GM12878 (cell line): Measurements from ENCODE around the gene C3orf49. TPM values are rescaled to one million over a fixed set of nuclear protein-coding genes. Genes with fewer than 3 reads are reported as not detected.
A peak's percentile ranks its signal among the peaks of the same experiment; 100 is the strongest.

Experiments used
- ATAC-seq: fragments of 200-7000 bp; cut with Tn5 transposase; 3 replicates; pipeline ENCODE4 v1.9.1; 2020; ENCODE audit warnings: mild to moderate bottlenecking, moderate library complexity
- BruUV-seq: library from RNA; stranded (reverse); fragments of 400-500 nt; replicated peaks from 2 replicates; lab custom pipeline; 2021; lab: Mats Ljungman, UMichigan
- CTCF ChIA-PET: fragments of 300-600 bp; sonication (Branson Sonifier 250); formaldehyde crosslinking; extraction: SDS; loops from one replicate; lab custom pipeline; 2021; ENCODE audit warnings: inconsistent platforms; lab: Yijun Ruan, JAX
- POLR2A ChIA-PET: fragments of 350-600 bp; formaldehyde crosslinking; extraction: SDS; loops from one replicate; lab custom pipeline; 2021; ENCODE audit warnings: inconsistent platforms; lab: Charles Lee
- RAD21 ChIA-PET: fragments of 300-600 bp; sonication (Branson Sonifier 250); formaldehyde crosslinking; loops from one replicate; lab custom pipeline; 2023; ENCODE audit warnings: antibody characterized with exemption; ENCODE audit not compliant: unreplicated experiment; lab: Charles Lee
- SMC1A ChIA-PET: fragments of 300-600 bp; sonication (Branson Sonifier 250); formaldehyde crosslinking; loops from one replicate; lab custom pipeline; 2023; ENCODE audit not compliant: unreplicated experiment, uncharacterized antibody; lab: Charles Lee
- DNase-seq: peaks from one replicate; pipeline ENCODE4 v3.0.0-alpha.2; 2011; ENCODE audit warnings: low read depth, low spot score
- FAIRE-seq: peaks from 3 replicates; lab custom pipeline; 2011; peaks lifted over from hg19 to GRCh38; lab: Jason Lieb, UNC
- H2AFZ ChIP-seq: 2 replicates; pipeline ENCODE4 v1.6.0; 2011; ENCODE audit warnings: low read depth, low read length, control low read depth; ENCODE audit not compliant: control insufficient read depth
- H3K27ac ChIP-seq: 2 replicates; pipeline ENCODE4 v1.5.1; 2011; ENCODE audit warnings: control low read depth; ENCODE audit not compliant: control insufficient read depth, insufficient read depth
- H3K27me3 ChIP-seq, 2 experiments: replicated peaks in 1 of 2; 2 replicates each; pipeline versions ENCODE4 v1.6.0 to v1.6.1; 2011; ENCODE audit warnings: low read length in 1 of 2; ENCODE audit not compliant: control insufficient read depth in 2 of 2, insufficient read depth in 2 of 2
- H3K36me3 ChIP-seq, 2 experiments: 2 replicates each; pipeline ENCODE4 v1.5.1; 2011; ENCODE audit warnings: low read length in 1 of 2; ENCODE audit not compliant: control insufficient read depth in 2 of 2, insufficient read depth in 2 of 2
- H3K4me1 ChIP-seq: 2 replicates; pipeline ENCODE4 v1.6.1; 2011; ENCODE audit warnings: mild to moderate bottlenecking, low read length, moderate library complexity, mixed read lengths; ENCODE audit not compliant: control insufficient read depth, insufficient read depth
- H3K4me2 ChIP-seq: 2 replicates; pipeline ENCODE4 v1.6.0; 2011; ENCODE audit warnings: control low read depth; ENCODE audit not compliant: control insufficient read depth, insufficient read depth
- H3K4me3 ChIP-seq: fragments of 200-600 bp; sonication (generic); 2 replicates; pipeline ENCODE4 v1.5.1; 2016
- H3K79me2 ChIP-seq: 2 replicates; pipeline ENCODE4 v1.6.0; 2011; ENCODE audit warnings: low read length; ENCODE audit not compliant: control insufficient read depth, insufficient read depth
- H3K9ac ChIP-seq: 2 replicates; pipeline ENCODE4 v1.8.0; 2011; ENCODE audit warnings: low read length, control low read depth, mixed read lengths; ENCODE audit not compliant: control insufficient read depth, insufficient read depth
- H3K9me3 ChIP-seq: replicated peaks from 3 replicates; pipeline ENCODE4 v1.5.1; 2011; ENCODE audit warnings: mild to moderate bottlenecking, low read length; ENCODE audit not compliant: control insufficient read depth, insufficient read depth
- H4K20me1 ChIP-seq: 2 replicates; pipeline ENCODE4 v1.6.0; 2011; ENCODE audit not compliant: control insufficient read depth, insufficient read depth
- ELK1 ChIP-seq: IDR thresholded peaks from 2 replicates; pipeline ENCODE4 v1.6.1; 2012; ENCODE audit warnings: low read depth, low read length, improper control_type of control experiment
- MYC ChIP-seq: IDR thresholded peaks from 2 replicates; pipeline ENCODE4 v1.6.1; 2011; ENCODE audit warnings: mild to moderate bottlenecking, low read length, moderate library complexity, inconsistent platforms; ENCODE audit not compliant: insufficient read depth, insufficient replicate concordance, insufficient read length, severe bottlenecking
- NFXL1 ChIP-seq: fragments of 450-650 bp; IDR thresholded peaks from 2 replicates; pipeline ENCODE4 v1.6.1; 2017; ENCODE audit warnings: antibody characterized with exemption, mild to moderate bottlenecking, borderline replicate concordance
- SMARCA5 ChIP-seq: fragments of 450-650 bp; IDR thresholded peaks from 2 replicates; pipeline ENCODE4 v1.6.1; 2017; ENCODE audit warnings: mild to moderate bottlenecking
- WGBS: methylation state at CpG from one replicate; pipeline ENCODE4 v1.1.6; 2016; ENCODE audit warnings: low lambda C conversion rate; ENCODE audit not compliant: insufficient replicate concordance, insufficient coverage; ENCODE audit errors: missing lambda C conversion rate; 5-methylcytosine and 5-hydroxymethylcytosine counted together
- in situ Hi-C: fragments of 300-500 bp; cut with MboI; formaldehyde crosslinking; loops from 9 replicates; pipeline ENCODE4 v1.14.3; 2018; ENCODE audit warnings: mixed read lengths
- intact Hi-C: fragments of 100-400 bp; cut with micrococcal nuclease; formaldehyde crosslinking; loops from one replicate; pipeline ENCODE4 v1.14.2; 2022; ENCODE audit not compliant: unreplicated experiment
- polyA plus RNA-seq, 11 experiments: library from polyadenylated mRNA; depleted of rRNA in 4 of 11; unstranded in 6 of 11; stranded (reverse) in 5 of 11; fragments of >200 nt; fragmentation: Nextera tagmentation in 4 of 11; fragmentation: Illumina TruSeq in 1 of 11; extraction: Ambion mirVana in 4 of 11; extraction: Trizol in 1 of 11; gene quantifications; 1 replicate in 1 of 11; 2 replicates in 10 of 11; pipeline versions ENCODE4 v1.2.1 to v1.2.3, GENCODE V29; 2011 to 2016; ENCODE audit warnings: inconsistent platforms in 2 of 11, missing spikeins in 2 of 11, low read depth in 1 of 11
- total RNA-seq, 4 experiments: library from RNA; depleted of rRNA in 3 of 4; stranded (reverse); fragments of >200 nt in 3 of 4; fragmentation: Illumina TruSeq in 1 of 4; extraction: Trizol in 1 of 4; gene quantifications; 2 replicates each; pipeline versions ENCODE4 v1.2.1 to v1.2.3, GENCODE V29; 2013 to 2021

The C3orf49 gene
- total and polyA plus RNA-seq, 10 of the 15 experiments (the other 5 are each of a cell fraction or from before 2014, with no cell fraction given) = 0.21 TPM; not detected in 9

- CTCF ChIA-PET = interaction anchor here (1.0 to 1.2 kb wide), 4 partner anchors 10 to 127 kb away, joined by 3 to 4 read pairs (median 3); no protein-coding TSS in a partner anchor
- ATAC-seq = peak; percentile 92
Observed at GRCh38 chr3:63896332-63897030, 77.4 kb downstream of the C3orf49 start.

More at GRCh38 chr3:63896332-63897030, 77.4 kb downstream of the C3orf49 start:
- SMC1A ChIA-PET = interaction anchor here (0.6 to 2.3 kb wide), 9 partner anchors 13 to 1174 kb away, joined by 3 to 9 read pairs (median 5); no protein-coding TSS in a partner anchor
- BruUV-seq = no TSS peak
- no peak overlapping the region; the same call in 1 of the 2 replicates for H3K4me3 ChIP-seq
- intact Hi-C loops (no loop called here), in situ Hi-C loops (no loop called here)
- H3K36me3 ChIP-seq = peaks cover 2 to 8% of the 10 kb centered on the region in 2 experiments
- H3K4me1 ChIP-seq = peaks cover 11% of the 10 kb centered on the region; the same call in 1 of the 2 replicates
- TF ChIP-seq ELK1 (no peak), MYC (no peak), SMARCA5 (no peak), NFXL1 (0 out of 2 replicates have a peak, but pooled peaks have one; percentile 4)
- no peaks in the 10 kb centered on the region for H4K20me1 ChIP-seq
- peak overlapping the region; percentile 50 for H3K4me2 ChIP-seq
- H3K9me3 ChIP-seq = no peaks in the 10 kb centered on the region; the same call in 2 of the 3 replicates
- RAD21 ChIA-PET = interaction anchor here (0.9 to 1.3 kb wide), 4 partner anchors 13 to 39 kb away, joined by 3 to 4 read pairs (median 4); no protein-coding TSS in a partner anchor
- H3K27ac ChIP-seq = peak overlapping the region; percentile 13
- H3K79me2 ChIP-seq = peaks cover 20% of the 10 kb centered on the region
- 0% methylated on average over 1 of the region's 1 CpG for WGBS
- POLR2A ChIA-PET = interaction anchor here (0.8 kb wide), 2 partner anchors 15 to 22 kb away, joined by 3 read pairs; no protein-coding TSS in a partner anchor
- no peaks in the 10 kb centered on the region for H3K27me3 ChIP-seq
- H2AFZ ChIP-seq = no peak overlapping the region
- FAIRE-seq (peak; percentile 78), DNase-seq (no peak)
- H3K9ac ChIP-seq = no peak overlapping the region

Other genes starting within 250 kb of the C3orf49 start
- not detected in 2 replicates for gene SNTN, start 166.6 kb upstream of the C3orf49 start, total RNA-seq (2014; rRNA removed)
- not detected in 2 replicates for gene SNTN, start 166.6 kb upstream of the C3orf49 start, total RNA-seq (2014; rRNA removed; fragmentation: Illumina TruSeq; extraction: Trizol)
- not detected in 2 replicates for gene SNTN, start 166.6 kb upstream of the C3orf49 start, total RNA-seq (2021)
- gene SNTN, start 166.6 kb upstream of the C3orf49 start, polyA plus RNA-seq (2011; rRNA removed) = not detected in 2 replicates
- gene SNTN, start 166.6 kb upstream of the C3orf49 start, polyA plus RNA-seq (2014; fragmentation: Illumina TruSeq; extraction: Trizol) = not detected in 2 replicates
- not detected for gene SNTN, start 166.6 kb upstream of the C3orf49 start, polyA plus RNA-seq (2014; fragmentation: Nextera tagmentation; extraction: Ambion mirVana)
- gene SNTN, start 166.6 kb upstream of the C3orf49 start, polyA plus RNA-seq (2014; rRNA removed) = not detected in 2 replicates
- gene SNTN, start 166.6 kb upstream of the C3orf49 start, polyA plus RNA-seq (2016; fragmentation: Nextera tagmentation; extraction: Ambion mirVana) = not detected
- gene THOC7, start 44.5 kb downstream of the C3orf49 start, total RNA-seq (2014; rRNA removed) = 61.7 and 73.8 TPM in 2 replicates
- 129 and 138 TPM in 2 replicates for gene THOC7, start 44.5 kb downstream of the C3orf49 start, total RNA-seq (2014; rRNA removed; fragmentation: Illumina TruSeq; extraction: Trizol)
- 100 and 101 TPM in 2 replicates for gene THOC7, start 44.5 kb downstream of the C3orf49 start, total RNA-seq (2021)
- gene THOC7, start 44.5 kb downstream of the C3orf49 start, polyA plus RNA-seq (2011; rRNA removed) = 81.0 and 147 TPM in 2 replicates
- gene THOC7, start 44.5 kb downstream of the C3orf49 start, polyA plus RNA-seq (2014; fragmentation: Illumina TruSeq; extraction: Trizol) = 167 and 206 TPM in 2 replicates
- 100 to 1,000 TPM; 227 to 269 TPM for gene THOC7, start 44.5 kb downstream of the C3orf49 start, polyA plus RNA-seq (2014; fragmentation: Nextera tagmentation; extraction: Ambion mirVana)
- gene THOC7, start 44.5 kb downstream of the C3orf49 start, polyA plus RNA-seq (2014; rRNA removed) = 97.9 and 108 TPM in 2 replicates
- 100 to 1,000 TPM; 146 to 157 TPM for gene THOC7, start 44.5 kb downstream of the C3orf49 start, polyA plus RNA-seq (2016; fragmentation: Nextera tagmentation; extraction: Ambion mirVana)
- 8.5 and 13.7 TPM in 2 replicates for gene ATXN7, start 44.6 kb downstream of the C3orf49 start, total RNA-seq (2014; rRNA removed)
- gene ATXN7, start 44.6 kb downstream of the C3orf49 start, total RNA-seq (2014; rRNA removed; fragmentation: Illumina TruSeq; extraction: Trizol) = 16.1 and 18.1 TPM in 2 replicates
- 16.7 and 24.6 TPM in 2 replicates for gene ATXN7, start 44.6 kb downstream of the C3orf49 start, total RNA-seq (2021)
- 14.2 and 21.2 TPM in 2 replicates for gene ATXN7, start 44.6 kb downstream of the C3orf49 start, polyA plus RNA-seq (2011; rRNA removed)
- gene ATXN7, start 44.6 kb downstream of the C3orf49 start, polyA plus RNA-seq (2014; fragmentation: Illumina TruSeq; extraction: Trizol) = 17.7 and 22.3 TPM in 2 replicates
- gene ATXN7, start 44.6 kb downstream of the C3orf49 start, polyA plus RNA-seq (2014; fragmentation: Nextera tagmentation; extraction: Ambion mirVana) = 1 to 10 TPM; 1.5 to 3.2 TPM
- gene ATXN7, start 44.6 kb downstream of the C3orf49 start, polyA plus RNA-seq (2014; rRNA removed) = 6.3 and 8.5 TPM in 2 replicates
- gene ATXN7, start 44.6 kb downstream of the C3orf49 start, polyA plus RNA-seq (2016; fragmentation: Nextera tagmentation; extraction: Ambion mirVana) = 1 to 10 TPM in 1 of 2 experiments, under 1 TPM in 1; 0.83 to 1.2 TPM
- 2.1 TPM in 1 of 2 replicates, not detected in the other for gene SCAANT1, start 93.1 kb downstream of the C3orf49 start, total RNA-seq (2014; rRNA removed)
- 2.4 TPM in 1 of 2 replicates, not detected in the other for gene SCAANT1, start 93.1 kb downstream of the C3orf49 start, total RNA-seq (2014; rRNA removed; fragmentation: Illumina TruSeq; extraction: Trizol)
- 1.5 and 1.7 TPM in 2 replicates for gene SCAANT1, start 93.1 kb downstream of the C3orf49 start, total RNA-seq (2021)
- 1.7 TPM in 1 of 2 replicates, not detected in the other for gene SCAANT1, start 93.1 kb downstream of the C3orf49 start, polyA plus RNA-seq (2011; rRNA removed)
- not detected in 2 replicates for gene SCAANT1, start 93.1 kb downstream of the C3orf49 start, polyA plus RNA-seq (2014; fragmentation: Illumina TruSeq; extraction: Trizol)
- under 1 TPM in 1 of 2 experiments, not detected in 1; 0.60 TPM for gene SCAANT1, start 93.1 kb downstream of the C3orf49 start, polyA plus RNA-seq (2014; fragmentation: Nextera tagmentation; extraction: Ambion mirVana)
- gene SCAANT1, start 93.1 kb downstream of the C3orf49 start, polyA plus RNA-seq (2014; rRNA removed) = not detected in 2 replicates
- gene SCAANT1, start 93.1 kb downstream of the C3orf49 start, polyA plus RNA-seq (2016; fragmentation: Nextera tagmentation; extraction: Ambion mirVana) = under 1 TPM; 0.95 TPM
- gene PSMD6, start 204.2 kb downstream of the C3orf49 start, total RNA-seq (2014; rRNA removed) = 107 and 108 TPM in 2 replicates
- gene PSMD6, start 204.2 kb downstream of the C3orf49 start, total RNA-seq (2014; rRNA removed; fragmentation: Illumina TruSeq; extraction: Trizol) = 112 and 123 TPM in 2 replicates
- 89.4 and 91.5 TPM in 2 replicates for gene PSMD6, start 204.2 kb downstream of the C3orf49 start, total RNA-seq (2021)
- gene PSMD6, start 204.2 kb downstream of the C3orf49 start, polyA plus RNA-seq (2011; rRNA removed) = 68.7 and 79.2 TPM in 2 replicates
- gene PSMD6, start 204.2 kb downstream of the C3orf49 start, polyA plus RNA-seq (2014; fragmentation: Illumina TruSeq; extraction: Trizol) = 106 and 119 TPM in 2 replicates
- gene PSMD6, start 204.2 kb downstream of the C3orf49 start, polyA plus RNA-seq (2014; fragmentation: Nextera tagmentation; extraction: Ambion mirVana) = 100 to 1,000 TPM in 1 of 2 experiments, 10 to 100 TPM in 1; 84.3 to 124 TPM
- gene PSMD6, start 204.2 kb downstream of the C3orf49 start, polyA plus RNA-seq (2014; rRNA removed) = 101 and 105 TPM in 2 replicates
- gene PSMD6, start 204.2 kb downstream of the C3orf49 start, polyA plus RNA-seq (2016; fragmentation: Nextera tagmentation; extraction: Ambion mirVana) = 100 to 1,000 TPM; 196 to 199 TPM